ENCODE measurements around the gene AKT1.

AKT1 gene

GRCh38 chr14:104724981-104725771, 70.4 kb downstream of the AKT1 start:
- Histone ChIP-seq H3K4me3 (ENCODE audit: low read depth, low read length) (no peak overlapping the region), H3K27me3 (replicated peaks) (no peaks in the 10 kb centered on the region), H3K36me3 (replicated peaks) (peaks cover 6% of the 10 kb centered on the region), H3K27ac (no peak overlapping the region)
- DNase-seq, result no peak
- in situ Hi-C loops (cut with HindIII; ENCODE audit: low pct_ligation_motif_present, low sequenced_read_pairs), result no loop called here
- peak; percentile 56 for TF ChIP-seq CTCF (IDR thresholded peaks at IDR 0.05; ENCODE audit: low read depth, low read length, missing control alignments)

- H3K27me3 ChIP-seq (replicated peaks), result no peaks in the 10 kb centered on the region
- TF ChIP-seq CTCF (IDR thresholded peaks at IDR 0.05; ENCODE audit: low read depth, low read length, missing control alignments), result no peak
- in situ Hi-C loops (cut with HindIII; ENCODE audit: low pct_ligation_motif_present, low sequenced_read_pairs), result no loop called here
- peaks cover 12% of the 10 kb centered on the region for H3K36me3 ChIP-seq (replicated peaks)
- no peak for DNase-seq
- H3K4me3 ChIP-seq (ENCODE audit: low read depth, low read length), result peak overlapping the region; percentile 37
- H3K27ac ChIP-seq, result no peak overlapping the region
Measured at GRCh38 chr14:104724407-104724980, 71.1 kb downstream of the AKT1 start.

GRCh38 chr14:104723651-104724406, 71.7 kb downstream of the AKT1 start, which contains the start of gene ADSS1:
TSS of gene ADSS1 (plus strand) at chr14:104724229. CDS start at chr14:104724271, 42 bp downstream.
- DNase-seq, result no peak
- H3K36me3 ChIP-seq (replicated peaks), result peaks cover 16% of the 10 kb centered on the region
- H3K4me3 ChIP-seq (ENCODE audit: low read depth, low read length), result peak within 1 kb of the TSS; percentile 45
- in situ Hi-C loops (cut with HindIII; ENCODE audit: low pct_ligation_motif_present, low sequenced_read_pairs), result no loop called here
- peak; percentile 53 for TF ChIP-seq CTCF (IDR thresholded peaks at IDR 0.05; ENCODE audit: low read depth, low read length, missing control alignments)
- H3K27me3 ChIP-seq (replicated peaks), result no peaks in the 10 kb centered on the region
- H3K27ac ChIP-seq, result no peak within 1 kb of the TSS

- peaks cover 21% of the 10 kb centered on the region for H3K36me3 ChIP-seq (replicated peaks)
- in situ Hi-C loops (cut with HindIII; ENCODE audit: low pct_ligation_motif_present, low sequenced_read_pairs), result no loop called here
- TF ChIP-seq CTCF (IDR thresholded peaks at IDR 0.05; ENCODE audit: low read depth, low read length, missing control alignments), result no peak
- H3K4me3 ChIP-seq (ENCODE audit: low read depth, low read length), result no peak overlapping the region
- no peaks in the 10 kb centered on the region for H3K27me3 ChIP-seq (replicated peaks)
- DNase-seq, result no peak
- H3K27ac ChIP-seq, result no peak overlapping the region
Measured at GRCh38 chr14:104722938-104723650, 72.5 kb downstream of the AKT1 start.

- TF ChIP-seq CTCF (IDR thresholded peaks at IDR 0.05; ENCODE audit: low read depth, low read length, missing control alignments), result no peak
- no peak overlapping the region for H3K4me3 ChIP-seq (ENCODE audit: low read depth, low read length)
- no peak overlapping the region for H3K27ac ChIP-seq
- peaks cover 25% of the 10 kb centered on the region for H3K36me3 ChIP-seq (replicated peaks)
- no peaks in the 10 kb centered on the region for H3K27me3 ChIP-seq (replicated peaks)
- in situ Hi-C loops (cut with HindIII; ENCODE audit: low pct_ligation_motif_present, low sequenced_read_pairs), result no loop called here
- no peak for DNase-seq
Measured at GRCh38 chr14:104721505-104722431, 73.8 kb downstream of the AKT1 start.

Data from brain microvascular endothelial cell (primary cell).